Effector CD4-positive, alpha-beta T cell (primary cell): ENCODE data around the gene PDGFC. TPM values are rescaled to one million over a fixed set of nuclear protein-coding genes. Genes with fewer than 3 reads are reported as not detected.

Experiments used
- DNase-seq: peaks from one replicate; pipeline ENCODE4 v3.0.0-alpha.2; 2020
- total RNA-seq: gene quantifications from one replicate; lab custom pipeline; 2026; lab: John Stamatoyannopoulos, UW

Gene PDGFC, protein sequence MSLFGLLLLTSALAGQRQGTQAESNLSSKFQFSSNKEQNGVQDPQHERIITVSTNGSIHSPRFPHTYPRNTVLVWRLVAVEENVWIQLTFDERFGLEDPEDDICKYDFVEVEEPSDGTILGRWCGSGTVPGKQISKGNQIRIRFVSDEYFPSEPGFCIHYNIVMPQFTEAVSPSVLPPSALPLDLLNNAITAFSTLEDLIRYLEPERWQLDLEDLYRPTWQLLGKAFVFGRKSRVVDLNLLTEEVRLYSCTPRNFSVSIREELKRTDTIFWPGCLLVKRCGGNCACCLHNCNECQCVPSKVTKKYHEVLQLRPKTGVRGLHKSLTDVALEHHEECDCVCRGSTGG
- total RNA-seq, result not detected

DNA sequence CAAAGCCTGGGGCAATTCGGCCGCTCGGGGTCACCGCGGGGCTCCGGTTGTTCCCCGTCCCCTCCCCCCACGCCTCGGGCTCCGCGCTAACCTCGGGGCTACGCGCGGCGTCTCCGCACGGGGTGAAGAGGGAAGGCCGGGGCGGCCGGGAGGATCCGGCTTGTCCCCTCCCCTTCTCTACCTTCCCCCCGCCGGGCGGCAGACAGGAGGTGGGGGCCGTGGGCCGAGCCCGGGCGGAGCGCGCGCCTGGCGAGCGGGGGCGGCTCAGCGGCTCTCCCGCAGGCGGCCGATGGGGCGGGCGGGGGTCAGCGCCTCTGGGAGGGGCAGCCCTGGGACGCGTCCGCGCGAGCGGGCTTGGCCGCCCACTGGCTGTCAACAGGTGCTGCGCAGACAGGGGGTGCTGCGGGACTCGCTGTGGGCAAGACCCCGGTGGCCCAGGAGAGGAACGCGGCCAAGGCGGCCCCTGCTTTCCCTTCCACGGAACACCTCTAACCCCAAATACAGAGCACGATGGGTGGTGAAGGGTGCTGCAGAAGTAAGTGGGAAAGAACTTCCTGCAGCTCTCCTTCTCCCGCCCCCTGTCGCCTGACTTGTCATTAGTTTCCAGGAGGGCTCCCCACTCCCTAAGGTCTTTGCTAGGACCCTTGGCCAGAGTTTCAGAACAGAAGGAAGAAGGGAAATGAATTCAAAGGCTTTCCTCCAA is at the start of gene PDGFC:
TSS of gene PDGFC (minus strand) at position 124 of the 703 bp plus-strand sequence. CDS start 896 bp downstream, outside the sequence.
- no peak for DNase-seq

DNA sequence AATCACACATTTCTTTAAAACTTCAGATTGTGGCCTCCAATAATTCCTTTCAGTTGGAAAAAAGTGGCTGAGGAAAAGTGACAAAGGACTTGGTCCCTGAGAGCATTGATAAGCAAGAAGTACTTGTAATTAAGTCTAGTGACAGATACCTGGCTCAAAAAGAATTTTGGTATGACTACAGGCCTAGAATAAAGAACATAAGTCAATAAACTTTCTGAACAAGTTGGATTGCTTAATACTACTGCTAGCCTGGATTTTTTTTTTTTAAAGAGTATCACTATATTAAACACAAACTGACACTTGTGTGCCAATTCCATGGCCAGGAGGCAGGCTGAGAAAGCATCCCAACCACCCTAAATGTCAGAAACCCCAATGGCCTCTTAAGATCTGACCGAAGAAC is 49.3 kb upstream of the PDGFC start:
- DNase-seq, result no peak

DNA sequence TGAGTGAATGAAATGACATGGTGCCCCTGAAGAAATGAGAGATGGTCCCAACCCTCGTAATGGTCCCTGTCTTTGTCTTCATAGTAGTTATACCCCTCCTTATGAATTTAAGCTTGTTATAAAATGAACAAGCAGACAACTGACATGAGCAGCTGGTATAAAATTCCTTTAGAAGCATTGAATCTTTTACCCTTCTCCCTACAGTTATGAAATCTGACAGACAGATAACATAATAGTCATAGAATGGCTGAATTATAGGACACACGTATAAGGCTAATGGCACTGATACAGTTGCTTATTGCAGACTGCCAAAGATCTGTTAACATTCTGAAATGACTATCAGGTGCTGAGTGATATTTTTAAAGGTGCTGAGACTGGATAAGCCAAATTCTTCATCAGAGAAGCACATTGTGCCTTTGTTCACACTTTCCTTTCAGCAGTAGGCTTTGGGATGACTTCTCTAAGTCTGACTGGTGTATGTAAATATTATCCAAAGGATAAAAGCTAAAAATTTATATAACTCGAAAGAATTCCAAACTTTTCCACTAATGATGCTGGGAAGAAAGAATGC is 47.4 kb upstream of the PDGFC start:
- no peak for DNase-seq

DNA sequence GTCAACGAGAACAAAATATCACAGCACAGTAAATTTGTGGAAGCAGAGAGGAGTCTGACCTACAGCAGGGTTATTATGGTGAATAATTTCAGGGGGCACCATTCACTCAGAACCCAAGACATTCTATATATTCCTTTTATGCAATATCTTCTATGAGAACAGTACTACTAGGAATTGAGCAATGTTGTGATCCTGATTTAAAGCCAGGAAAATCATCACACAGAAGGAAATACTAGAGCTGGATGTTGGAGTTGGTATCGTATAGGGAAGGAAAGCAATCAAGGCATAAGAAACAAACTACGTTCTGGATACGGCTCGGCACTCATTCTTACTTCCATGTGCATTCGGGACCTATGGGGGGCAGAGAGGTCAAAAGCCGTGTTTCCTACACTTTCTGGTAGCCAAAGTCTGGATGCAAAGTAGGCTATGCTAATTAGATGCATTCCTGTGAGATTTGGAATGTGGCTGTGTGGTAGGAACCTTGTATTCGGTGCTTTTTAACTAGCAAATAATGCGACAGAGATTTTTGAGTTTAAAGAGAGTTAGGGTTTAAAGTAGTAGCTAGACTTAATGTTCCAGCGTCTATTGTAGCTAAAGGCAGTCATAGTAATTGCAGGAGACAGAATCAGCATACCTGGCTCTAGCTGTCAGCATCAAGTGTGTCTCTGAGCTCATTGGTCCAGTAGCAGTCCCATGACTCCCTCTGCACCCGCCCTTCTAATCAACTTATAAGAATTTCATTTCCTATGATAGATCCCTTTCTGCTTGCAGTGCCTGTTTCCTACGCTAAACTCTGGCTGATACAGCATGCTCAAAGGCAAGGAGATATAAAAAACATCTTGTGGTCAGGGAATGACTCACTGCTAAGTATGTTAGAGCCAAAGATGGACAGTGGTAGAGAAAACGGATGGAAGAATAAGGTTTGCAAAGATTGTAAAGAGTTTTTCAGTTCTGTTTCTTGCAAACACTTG is 43.3 kb upstream of the PDGFC start:
- DNase-seq, result no peak

DNA sequence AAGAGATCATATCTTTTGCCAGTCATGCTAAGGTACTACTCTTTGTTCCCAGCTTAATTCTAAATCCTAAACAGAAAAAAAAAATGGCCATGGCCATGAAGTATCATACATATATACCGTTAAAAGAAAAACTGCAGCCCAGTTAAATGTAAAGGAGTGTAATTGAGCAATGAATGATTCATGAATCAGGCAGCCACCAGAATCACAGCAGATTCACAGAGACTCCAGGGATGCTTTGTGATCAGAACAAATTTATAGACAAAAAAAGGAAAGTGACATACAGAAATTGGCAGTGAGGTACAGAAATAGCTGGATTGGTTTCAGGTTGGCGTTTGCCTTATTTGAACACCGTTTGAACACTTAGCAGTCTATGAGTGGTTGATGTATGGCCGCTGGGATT is 42.1 kb upstream of the PDGFC start:
- no peak for DNase-seq

DNA sequence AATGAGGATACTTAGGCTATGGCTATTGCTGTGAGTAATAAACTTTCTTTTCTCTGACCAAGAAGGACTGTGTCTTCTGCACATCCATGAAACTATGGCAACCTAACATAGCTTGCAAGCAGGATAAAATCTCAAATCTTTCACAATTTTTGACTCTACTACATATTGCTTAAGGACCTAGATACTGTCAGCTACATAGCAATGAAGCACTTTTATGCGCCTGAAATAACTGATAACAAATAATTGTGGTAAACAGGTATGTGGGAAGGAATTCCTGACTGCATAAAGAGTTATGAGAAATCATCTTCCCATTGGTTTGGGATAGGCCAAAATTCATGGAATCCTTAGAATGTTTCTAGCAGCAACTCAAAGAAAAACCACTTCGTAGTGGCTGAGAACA is 41.2 kb upstream of the PDGFC start:
- no peak for DNase-seq

DNA sequence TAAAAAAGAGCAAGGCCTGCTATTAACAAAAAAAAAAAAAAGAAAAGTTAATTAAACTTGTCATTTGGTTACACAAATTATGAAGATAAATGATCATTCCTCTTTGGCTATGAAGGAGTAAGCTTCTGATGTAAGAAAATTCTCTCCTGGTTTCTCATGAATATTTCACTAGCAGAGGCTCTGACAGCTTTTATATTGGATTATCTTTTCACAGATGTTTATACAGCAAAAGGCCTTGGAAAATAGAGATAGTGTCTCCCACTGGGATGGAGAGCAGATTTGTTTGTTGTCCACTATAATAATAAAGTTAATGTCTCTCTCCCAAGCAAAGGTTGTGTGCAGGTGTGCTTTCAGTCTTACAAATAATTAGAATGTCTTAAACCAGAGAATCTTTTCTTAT is 40.7 kb upstream of the PDGFC start:
- no peak for DNase-seq

DNA sequence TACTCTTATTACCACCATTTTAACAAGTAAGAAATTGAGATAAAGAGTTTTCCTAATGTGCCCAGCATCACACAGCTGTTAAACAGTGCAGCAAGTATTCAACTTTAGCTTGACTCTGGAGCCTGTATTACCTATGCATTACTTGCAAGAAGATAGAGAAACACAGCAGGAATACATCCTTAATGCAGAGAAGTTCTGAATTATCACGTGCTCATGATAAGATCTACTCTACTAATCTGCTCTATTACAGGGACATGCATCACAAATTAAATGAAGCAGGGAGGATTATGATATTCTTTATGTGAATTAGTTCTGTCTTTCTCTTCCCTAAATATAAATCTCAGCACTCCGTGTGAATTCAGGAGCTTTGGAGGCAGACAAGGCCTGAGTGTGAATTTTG is 39.0 kb upstream of the PDGFC start:
- DNase-seq, result no peak

DNA sequence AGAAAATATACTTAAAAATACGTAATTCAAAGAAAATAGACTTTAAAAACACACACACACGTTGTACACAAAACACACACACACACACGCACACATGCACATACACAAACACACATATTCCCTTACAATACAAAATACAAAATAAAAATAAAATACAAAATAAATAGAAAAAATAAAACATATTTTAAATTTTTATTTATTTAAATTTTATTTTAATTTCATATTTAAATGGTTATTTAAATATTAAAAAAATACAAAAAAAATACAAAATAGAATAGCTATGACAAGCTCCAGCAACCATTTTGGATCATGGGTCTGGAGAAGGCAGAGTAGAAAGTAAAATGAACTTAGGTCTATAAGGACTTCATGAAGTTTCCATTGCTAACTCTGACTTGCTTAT is 34.2 kb upstream of the PDGFC start:
- no peak for DNase-seq

DNA sequence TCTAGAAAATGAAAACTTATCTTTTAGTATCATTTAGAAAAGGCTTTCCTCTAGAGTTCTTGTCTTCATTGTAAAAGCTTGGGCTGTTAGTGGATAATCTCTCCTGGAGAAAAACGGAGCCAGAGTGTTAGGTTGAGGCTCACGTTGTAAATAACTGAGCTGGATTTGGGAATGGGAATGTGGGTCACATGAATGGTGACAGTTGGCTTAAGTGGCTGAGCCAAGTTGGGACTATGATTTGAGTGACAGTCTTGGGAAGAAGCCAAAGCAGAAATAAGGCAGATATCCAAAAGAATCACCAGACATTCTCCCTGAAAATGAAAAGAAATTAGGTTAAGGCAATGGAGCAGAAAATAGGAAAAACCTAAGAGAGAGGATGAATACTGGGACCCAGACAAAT is 33.6 kb upstream of the PDGFC start:
- no peak for DNase-seq

DNA sequence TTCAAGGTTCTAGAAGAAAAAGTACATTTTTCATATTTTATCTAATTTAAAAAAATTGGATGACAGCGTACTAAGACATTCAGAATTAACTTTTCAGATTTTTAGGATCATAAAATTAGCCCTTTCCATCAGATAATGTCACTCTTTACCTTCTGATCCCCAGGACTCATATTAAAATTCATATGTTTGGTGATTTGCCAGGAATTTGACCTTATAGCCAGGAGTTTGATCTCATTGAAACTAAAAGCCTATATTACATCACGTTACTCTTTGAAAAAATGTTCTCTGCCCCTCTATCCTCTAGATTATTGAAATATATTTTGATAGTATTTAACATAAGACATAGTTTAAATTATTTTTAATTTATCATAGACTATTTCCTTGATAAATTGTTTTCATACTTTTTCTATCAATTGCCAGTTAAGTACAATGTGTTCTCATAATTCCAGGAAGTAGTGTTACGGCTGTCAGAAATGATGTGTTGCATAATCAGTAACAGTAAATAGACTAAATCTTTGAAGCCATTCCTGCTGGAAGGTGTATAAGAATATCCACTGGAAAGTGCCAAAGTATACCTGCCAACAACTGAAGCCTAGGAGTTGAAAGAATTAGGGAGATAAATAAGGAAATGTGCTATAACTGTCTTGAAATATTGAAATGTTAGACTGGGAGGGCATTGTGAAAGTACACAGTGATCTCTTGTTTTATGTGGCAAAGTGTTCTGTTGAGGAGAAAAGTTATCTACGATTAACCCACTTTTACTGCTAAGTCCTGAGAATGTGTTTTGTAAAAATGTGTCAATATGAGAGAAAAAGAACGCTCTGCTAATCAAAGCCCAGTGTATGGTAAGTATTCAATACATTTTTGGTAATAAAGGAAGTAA is 32.9 kb upstream of the PDGFC start:
- no peak for DNase-seq

DNA sequence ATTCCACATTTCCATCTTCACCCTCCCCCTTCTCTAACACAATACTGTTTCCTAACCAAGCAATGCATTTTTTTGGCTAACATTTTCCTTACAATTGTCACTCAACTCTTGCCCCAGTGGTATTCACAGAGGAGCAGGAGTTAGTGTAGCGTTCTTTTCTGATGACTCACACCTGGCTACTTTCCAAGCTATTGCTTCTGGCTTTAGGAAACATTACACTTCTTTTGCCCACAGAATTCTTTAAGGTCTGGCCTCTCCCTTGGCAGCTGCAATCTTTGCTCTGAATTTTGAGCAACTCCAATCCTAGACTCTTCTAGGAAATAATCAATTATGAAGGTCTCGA is 27.5 kb upstream of the PDGFC start:
- no peak for DNase-seq

DNA sequence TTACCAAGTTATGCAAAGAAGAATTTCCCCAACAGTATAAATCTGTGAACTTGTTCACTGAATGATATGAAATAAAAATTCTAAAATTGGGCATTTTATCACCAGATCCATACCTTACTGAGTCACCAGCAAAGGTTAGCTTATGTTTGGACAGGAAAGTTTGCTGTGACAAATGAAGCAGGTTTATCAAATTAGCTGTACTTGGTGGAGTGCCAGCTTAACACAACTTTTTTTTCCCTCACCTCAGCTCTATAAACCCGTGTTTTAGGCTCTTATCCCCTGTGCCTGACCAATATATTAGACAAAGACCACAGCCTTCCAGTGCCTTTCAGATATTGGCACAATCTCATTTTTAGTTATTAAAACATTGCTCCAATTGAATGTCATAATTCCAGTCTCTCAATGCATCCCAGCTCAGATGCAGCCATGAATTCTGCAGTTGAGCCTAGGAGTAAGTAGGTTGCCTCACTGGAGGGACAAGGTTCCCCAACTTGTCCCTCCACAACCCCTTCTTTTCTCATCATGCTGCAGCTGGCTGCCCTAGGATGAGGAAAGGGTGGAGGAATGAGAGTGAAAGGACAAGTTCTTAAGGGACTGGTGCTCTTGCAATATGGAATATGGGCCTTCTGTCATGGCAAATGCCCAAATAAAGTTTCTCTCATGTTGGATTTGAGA is 27.0 kb upstream of the PDGFC start:
- no peak for DNase-seq

DNA sequence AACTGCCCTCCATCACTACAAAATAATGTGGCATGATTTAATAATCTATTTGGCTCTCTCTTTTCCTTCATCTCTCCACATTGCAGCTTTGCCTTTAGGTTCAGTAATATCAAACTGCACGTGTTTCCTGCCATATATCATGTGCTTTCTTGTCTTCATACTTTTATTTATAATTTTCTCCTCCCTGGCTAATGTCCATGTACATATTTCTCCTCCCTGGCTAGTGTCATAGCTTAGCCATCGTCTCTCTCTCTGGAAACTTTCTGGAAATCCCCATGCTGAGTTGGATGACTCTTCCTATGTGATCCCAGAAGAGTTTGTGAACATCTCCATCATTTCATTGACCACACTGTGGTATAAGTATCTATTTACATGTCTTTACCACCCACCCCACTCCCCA is 21.3 kb upstream of the PDGFC start:
- no peak for DNase-seq

DNA sequence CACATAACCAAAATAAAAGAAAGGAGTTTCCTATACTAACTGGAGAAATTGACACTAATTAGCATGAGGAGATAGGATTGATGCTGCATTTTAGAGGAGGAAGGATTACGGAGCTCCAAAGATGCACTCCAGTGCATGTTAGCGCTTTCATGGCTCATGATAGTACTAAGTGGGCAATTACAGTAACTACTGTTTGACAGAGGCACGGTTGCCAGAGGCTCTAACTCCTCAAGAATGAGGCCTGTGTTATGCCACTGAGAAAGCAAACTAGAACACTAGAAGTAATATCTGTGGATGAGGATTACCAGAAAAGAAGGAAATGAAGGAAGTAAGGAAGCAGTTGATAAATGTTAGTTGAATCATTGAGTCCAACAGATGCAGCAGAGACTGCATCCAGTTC is 19.6 kb upstream of the PDGFC start:
- DNase-seq, result no peak

DNA sequence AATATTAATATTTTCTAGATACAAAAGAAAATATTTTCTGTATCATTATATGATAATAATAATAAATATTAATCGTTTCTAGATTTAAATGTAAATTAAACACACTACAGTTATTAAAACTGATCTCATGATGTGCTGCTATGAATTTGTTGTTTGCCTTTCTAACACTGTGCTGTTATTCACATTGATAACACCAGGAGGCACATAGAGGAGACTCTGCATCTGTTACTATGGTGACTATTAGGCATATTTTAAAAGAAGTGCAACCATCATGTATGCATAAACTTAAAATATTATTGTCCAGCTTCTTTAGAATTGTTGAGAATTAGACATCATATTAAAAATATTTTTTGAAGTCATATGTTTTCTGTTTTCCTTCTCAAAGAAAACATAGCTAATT is 11.8 kb upstream of the PDGFC start:
- DNase-seq, result no peak

DNA sequence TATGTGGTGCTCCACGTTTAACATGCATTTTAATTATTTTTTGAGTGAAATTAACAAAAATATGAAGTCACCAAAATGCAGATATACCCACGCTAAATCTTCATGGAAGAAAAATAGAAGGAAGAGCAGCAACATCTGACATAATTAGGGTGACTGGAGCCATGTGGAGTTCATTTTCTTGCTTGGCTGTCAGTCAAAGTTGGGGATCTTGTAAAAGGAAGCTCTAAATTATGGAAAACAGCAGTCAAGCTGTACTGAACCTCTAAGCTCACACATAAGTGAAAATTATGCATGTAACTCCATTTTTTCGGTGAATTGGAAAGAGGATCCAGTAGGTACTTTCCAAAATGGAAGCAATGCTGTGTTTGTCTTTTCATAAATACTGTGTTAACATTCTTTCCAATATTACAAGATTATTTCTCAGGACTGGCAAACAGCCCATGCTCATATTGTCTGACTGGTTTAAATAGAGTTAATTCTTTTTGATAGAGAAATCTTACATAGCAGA is 9.7 kb upstream of the PDGFC start:
- no peak for DNase-seq

DNA sequence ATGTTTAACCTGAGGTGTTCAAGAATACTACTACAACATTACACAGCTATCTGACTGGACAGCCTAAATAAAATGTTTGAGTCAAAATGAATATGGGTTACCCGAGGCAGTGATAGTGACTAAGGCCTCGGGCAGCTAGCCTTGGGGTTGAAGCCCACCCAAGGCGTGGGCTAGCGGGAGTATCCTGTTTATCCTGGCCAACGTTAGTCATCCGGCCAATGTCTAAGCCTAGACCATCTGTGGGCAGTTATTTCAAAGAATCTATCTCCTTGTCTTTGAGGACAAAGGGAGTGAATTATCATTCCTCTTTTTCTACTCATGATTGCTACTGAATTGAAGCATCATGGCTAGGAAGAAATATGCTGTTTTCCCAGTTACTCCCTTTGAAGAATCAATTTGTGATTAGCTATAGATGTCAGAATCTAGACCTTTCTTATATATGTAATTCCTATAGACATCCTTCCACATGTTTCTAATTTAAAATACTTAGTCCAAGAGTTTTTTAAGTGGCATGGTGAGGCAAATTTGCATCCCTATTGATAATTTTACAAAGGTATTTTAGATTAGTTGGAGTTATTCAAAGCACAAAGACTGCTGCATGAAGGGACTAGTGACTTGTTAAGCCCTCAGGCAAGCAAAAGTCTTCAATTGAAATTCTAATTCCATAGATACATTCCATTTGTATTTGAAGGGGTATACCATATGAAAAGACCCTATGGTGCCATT is 6.0 kb upstream of the PDGFC start:
- no peak for DNase-seq

DNA sequence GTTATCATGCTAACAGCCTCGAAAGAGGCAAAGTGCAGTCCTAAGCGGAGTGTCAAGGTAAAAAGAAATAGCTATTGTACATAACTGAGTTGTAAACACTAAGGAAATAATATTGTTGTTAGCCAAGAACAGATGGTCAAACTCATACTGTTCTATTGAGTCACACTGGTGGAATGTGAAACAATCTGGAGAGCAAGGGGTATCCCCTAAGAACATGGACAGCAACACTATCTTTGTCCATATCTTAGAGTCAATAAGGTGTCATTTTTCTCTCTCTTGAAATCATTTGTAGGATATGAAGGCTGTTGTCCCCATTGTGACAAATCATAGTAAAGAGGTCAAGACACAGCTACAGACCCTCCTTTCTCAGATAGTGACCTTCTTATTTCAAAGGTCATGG is 4.5 kb upstream of the PDGFC start:
- DNase-seq, result no peak

DNA sequence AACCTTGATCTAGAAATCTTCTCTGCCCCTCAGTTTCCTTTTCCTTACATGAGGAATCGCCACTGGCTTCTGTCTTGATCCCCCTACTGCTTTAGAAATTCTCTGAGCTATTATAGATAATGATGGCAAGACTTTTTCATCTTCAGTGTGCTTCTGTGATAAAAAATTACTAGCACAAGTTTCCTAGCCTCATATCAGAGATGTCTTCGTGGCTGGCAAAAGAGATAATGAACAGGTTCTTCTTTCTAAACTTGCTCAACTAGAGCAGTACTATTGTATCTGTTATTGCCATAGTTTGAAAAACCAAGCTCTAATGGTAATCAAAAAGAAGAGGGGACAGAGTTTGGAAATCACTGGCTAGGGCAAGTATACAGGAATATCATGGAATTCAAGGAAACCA is 4.1 kb upstream of the PDGFC start:
- no peak for DNase-seq

DNA sequence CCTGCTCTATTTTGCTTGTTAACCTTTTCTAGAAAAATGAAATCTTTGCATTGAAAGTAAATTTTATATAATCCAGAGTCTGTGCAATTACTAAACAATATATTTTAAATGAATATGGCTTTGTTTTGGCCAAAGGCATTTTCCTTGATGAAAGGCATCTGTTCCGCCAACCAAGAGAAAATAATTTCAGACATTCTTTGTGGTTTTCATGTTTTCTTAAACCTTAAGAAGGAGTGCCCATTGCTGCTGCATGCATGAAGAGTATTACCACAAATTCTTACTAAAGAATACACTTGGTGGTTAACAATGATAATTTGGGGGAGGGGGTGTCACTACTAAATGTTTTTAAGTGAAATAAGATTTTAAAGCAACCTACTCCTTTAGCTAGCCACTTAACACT is 2.7 kb upstream of the PDGFC start:
- DNase-seq, result no peak
